HG03575 (cell line): ENCODE data around the gene UGT8.
"Not testable (repeated sequence)": the region's sequence is repeated elsewhere in the genome, so short reads cannot be mapped to it uniquely, and the experiment has no call there.

Experiments used
- ATAC-seq: cut with Tn5 transposase; IDR thresholded peaks from one replicate; pipeline ENCODE4 v1.9.1; 2021; ENCODE audit not compliant: unreplicated experiment, insufficient number of reproducible peaks, low FRiP score; ENCODE audit errors: extremely low read depth

The UGT8 gene

GRCh38 chr4:114598191-114599121, at the start of gene UGT8:
UGT8 (plus strand) TSS chr4:114598807; CDS start chr4:114622881, 24,074 bp downstream.
- no peak for ATAC-seq

GRCh38 chr4:114549638-114550037, 49.0 kb upstream of the UGT8 start:
- ATAC-seq, result no peak

GRCh38 chr4:114558446-114559020, 40.1 kb upstream of the UGT8 start:
- ATAC-seq, result no peak

GRCh38 chr4:114561590-114561989, 37.0 kb upstream of the UGT8 start:
- ATAC-seq, result no peak

- no peak for ATAC-seq
Measured at GRCh38 chr4:114562176-114562904, 36.3 kb upstream of the UGT8 start.

- ATAC-seq, result no peak
Measured at GRCh38 chr4:114563536-114564315, 34.9 kb upstream of the UGT8 start.

GRCh38 chr4:114577386-114577785, 21.2 kb upstream of the UGT8 start:
- ATAC-seq, result no peak

- no peak for ATAC-seq
Measured at GRCh38 chr4:114582621-114583020, 16.0 kb upstream of the UGT8 start.

- no peak for ATAC-seq
Measured at GRCh38 chr4:114588305-114588704, 10.3 kb upstream of the UGT8 start.

- not testable (repeated sequence) for ATAC-seq
Measured at GRCh38 chr4:114590360-114590759, 8.2 kb upstream of the UGT8 start.

- ATAC-seq, result no peak
Measured at GRCh38 chr4:114593526-114593925, 5.1 kb upstream of the UGT8 start.

- ATAC-seq, result no peak
Measured at GRCh38 chr4:114595207-114595606, 3.4 kb upstream of the UGT8 start.

- no peak for ATAC-seq
Measured at GRCh38 chr4:114595921-114596320, 2.7 kb upstream of the UGT8 start.

- no peak for ATAC-seq
Measured at GRCh38 chr4:114597410-114598115, 1.0 kb upstream of the UGT8 start.

GRCh38 chr4:114599231-114599902, 760 bp downstream of the UGT8 start:
- ATAC-seq, result no peak

- ATAC-seq, result no peak
Measured at GRCh38 chr4:114599903-114600552, 1.4 kb downstream of the UGT8 start.

- no peak for ATAC-seq
Measured at GRCh38 chr4:114600672-114601071, 2.1 kb downstream of the UGT8 start.
